ENCODE measurements around the gene RUNX1. TPM values are rescaled to one million over a fixed set of nuclear protein-coding genes. Genes with fewer than 3 reads are reported as not detected.

RUNX1 gene
- total RNA-seq, 2 donors from 2014 or later: 23.0 to 25.8 TPM

GRCh38 chr21:35034203-35034926, 14.7 kb downstream of the RUNX1 start:
- WGBS: 97% methylated on average over 9 of the region's 9 CpGs
- Histone ChIP-seq H3K9me3 (no peaks in the 10 kb centered on the region), H3K36me3 (no peaks in the 10 kb centered on the region), H3K27ac (no peak overlapping the region), H3K27me3 (replicated peaks; ENCODE audit: insufficient read depth) (no peaks in the 10 kb centered on the region), H3K4me3 (no peak overlapping the region), H3K4me1 (replicated peaks) (no peaks in the 10 kb centered on the region)
- no peak for DNase-seq (ENCODE audit: low spot score)
- intact Hi-C loops (cut with DNase I): no loop called here
- TF ChIP-seq POLR2A (IDR thresholded peaks at IDR 0.05) (no peak), POLR2AphosphoS5 (IDR thresholded peaks at IDR 0.05) (no peak), CTCF (IDR thresholded peaks at IDR 0.05) (no peak)

GRCh38 chr21:35032474-35033263, 16.4 kb downstream of the RUNX1 start:
- no peaks in the 10 kb centered on the region for H3K27me3 ChIP-seq (replicated peaks; ENCODE audit: insufficient read depth)
- no peak overlapping the region for H3K27ac ChIP-seq
- WGBS: 83% methylated on average over 2 of the region's 2 CpGs
- intact Hi-C loops (cut with DNase I): no loop called here
- H3K4me1 ChIP-seq (replicated peaks): no peaks in the 10 kb centered on the region
- TF ChIP-seq CTCF (IDR thresholded peaks at IDR 0.05) (no peak), POLR2AphosphoS5 (IDR thresholded peaks at IDR 0.05) (no peak), POLR2A (IDR thresholded peaks at IDR 0.05) (no peak)
- H3K4me3 ChIP-seq: no peak overlapping the region
- DNase-seq (ENCODE audit: low spot score): no peak
- no peaks in the 10 kb centered on the region for H3K9me3 ChIP-seq
- no peaks in the 10 kb centered on the region for H3K36me3 ChIP-seq

- H3K27me3 ChIP-seq (replicated peaks; ENCODE audit: insufficient read depth): no peaks in the 10 kb centered on the region
- H3K4me1 ChIP-seq (replicated peaks): no peaks in the 10 kb centered on the region
- no peaks in the 10 kb centered on the region for H3K9me3 ChIP-seq
- TF ChIP-seq POLR2A (IDR thresholded peaks at IDR 0.05) (no peak), CTCF (IDR thresholded peaks at IDR 0.05) (no peak), POLR2AphosphoS5 (IDR thresholded peaks at IDR 0.05) (no peak)
- no peak overlapping the region for H3K4me3 ChIP-seq
- no peak overlapping the region for H3K27ac ChIP-seq
- DNase-seq (ENCODE audit: low spot score): no peak
- H3K36me3 ChIP-seq: no peaks in the 10 kb centered on the region
- intact Hi-C loops (cut with DNase I): no loop called here
- 90% methylated on average over 4 of the region's 4 CpGs for WGBS
Observed at GRCh38 chr21:35028451-35028978, 20.6 kb downstream of the RUNX1 start.

GRCh38 chr21:35027563-35028450, 21.3 kb downstream of the RUNX1 start:
- H3K27me3 ChIP-seq (replicated peaks; ENCODE audit: insufficient read depth): no peaks in the 10 kb centered on the region
- no peak overlapping the region for H3K4me3 ChIP-seq
- DNase-seq (ENCODE audit: low spot score): no peak
- H3K27ac ChIP-seq: no peak overlapping the region
- 85% methylated on average over 5 of the region's 5 CpGs for WGBS
- TF ChIP-seq POLR2AphosphoS5 (IDR thresholded peaks at IDR 0.05) (no peak), CTCF (IDR thresholded peaks at IDR 0.05) (no peak), POLR2A (IDR thresholded peaks at IDR 0.05) (no peak)
- H3K4me1 ChIP-seq (replicated peaks): no peaks in the 10 kb centered on the region
- no peaks in the 10 kb centered on the region for H3K9me3 ChIP-seq
- intact Hi-C loops (cut with DNase I): no loop called here
- H3K36me3 ChIP-seq: no peaks in the 10 kb centered on the region
